Uterus (tissue), 2 donors: ENCODE measurements around the gene DISP3.

Experiments used
- CTCF ChIP-seq, 4 experiments: fragments of 200-600 bp in 2 of 4; fragments of 450-650 bp in 2 of 4; sonication (generic) in 2 of 4; IDR thresholded peaks; one replicate each; pipeline ENCODE4 v1.5.1; 2016 to 2019; ENCODE audit warnings: antibody characterized with exemption in 4 of 4, mild to moderate bottlenecking in 2 of 4, moderate library complexity in 1 of 4
- POLR2A ChIP-seq, 2 donors: fragments of 450-650 bp; IDR thresholded peaks; one replicate each; pipeline ENCODE4 v1.6.1; 2016; ENCODE audit warnings: antibody characterized with exemption in 2 of 2, mild to moderate bottlenecking in 1 of 2, moderate library complexity in 1 of 2

- TF ChIP-seq CTCF (IDR thresholded peaks at IDR 0.05): no peak
- TF ChIP-seq POLR2A (IDR thresholded peaks at IDR 0.05): no peak
Measured at GRCh38 chr1:11482701-11483479, 3.9 kb downstream of the DISP3 start.
